Occipital lobe (tissue), 2 donors: ENCODE measurements around the gene FBXL22. TPM values are rescaled to one million over a fixed set of nuclear protein-coding genes. Genes with fewer than 3 reads are reported as not detected.

Experiments
- DNase-seq: peaks from one replicate; lab custom pipeline; 2025; lab: John Stamatoyannopoulos, UW
- total RNA-seq: library from RNA; depleted of rRNA; stranded (reverse); fragments of >200 nt; gene quantifications from one replicate; pipeline ENCODE4 v1.2.3, GENCODE V29; 2014

FBXL22 gene
- total RNA-seq, result 0.47 TPM

- DNase-seq, result no peak
These were observed at the start of gene FBXL22 for GRCh38 chr15:63597038-63597790. Gene FBXL22 (plus strand): TSS chr15:63597387. CDS start chr15:63597393, 6 bp downstream.

- no peak for DNase-seq
These were observed 45.8 kb upstream of the FBXL22 start for GRCh38 chr15:63551400-63551799.

GRCh38 chr15:63553388-63553791 lies 43.8 kb upstream of the FBXL22 start:
- no peak for DNase-seq

- no peak for DNase-seq
These were observed 42.8 kb upstream of the FBXL22 start for GRCh38 chr15:63554337-63554927.

- DNase-seq, result no peak
These were observed 41.7 kb upstream of the FBXL22 start for GRCh38 chr15:63555507-63555906.

- no peak for DNase-seq
These were observed 40.9 kb upstream of the FBXL22 start for GRCh38 chr15:63556246-63556645.

GRCh38 chr15:63556736-63557135 lies 40.5 kb upstream of the FBXL22 start:
- DNase-seq, result no peak

- DNase-seq, result no peak
These were observed 37.4 kb upstream of the FBXL22 start for GRCh38 chr15:63559753-63560152.

- DNase-seq, result no peak
These were observed 36.3 kb upstream of the FBXL22 start for GRCh38 chr15:63560741-63561448.

GRCh38 chr15:63564093-63564492 lies 33.1 kb upstream of the FBXL22 start:
- DNase-seq, result no peak

GRCh38 chr15:63565536-63566186 lies 31.5 kb upstream of the FBXL22 start:
- DNase-seq, result no peak

- DNase-seq, result no peak
These were observed 24.3 kb upstream of the FBXL22 start for GRCh38 chr15:63572749-63573464.

- no peak for DNase-seq
These were observed 23.7 kb upstream of the FBXL22 start for GRCh38 chr15:63573533-63573932.

- DNase-seq, result no peak
These were observed 21.9 kb upstream of the FBXL22 start for GRCh38 chr15:63575312-63575711.

- DNase-seq, result no peak
These were observed 20.7 kb upstream of the FBXL22 start for GRCh38 chr15:63576441-63576840.

GRCh38 chr15:63582179-63582578 lies 15.0 kb upstream of the FBXL22 start:
- DNase-seq, result no peak

GRCh38 chr15:63582718-63583426 lies 14.3 kb upstream of the FBXL22 start:
- no peak for DNase-seq

GRCh38 chr15:63586790-63587189 lies 10.4 kb upstream of the FBXL22 start:
- DNase-seq, result no peak

GRCh38 chr15:63587527-63587926 lies 9.7 kb upstream of the FBXL22 start:
- no peak for DNase-seq

- DNase-seq, result no peak
These were observed 8.4 kb upstream of the FBXL22 start for GRCh38 chr15:63588826-63589225.
